LoVo (cell line): ENCODE results near the gene DOCK4.

Source experiments
- DNase-seq: peaks from one replicate; pipeline ENCODE4 v3.0.0-alpha.2; 2016; ENCODE audit warnings: low spot score

The DOCK4 gene

GRCh38 chr7:112050250-112050881 lies 155.8 kb downstream of the DOCK4 start:
- DNase-seq = no peak

- DNase-seq = no peak
These were observed 156.5 kb downstream of the DOCK4 start for GRCh38 chr7:112049555-112050249.

GRCh38 chr7:112047421-112047820 lies 158.8 kb downstream of the DOCK4 start:
- no peak for DNase-seq

GRCh38 chr7:112045222-112045621 lies 161.0 kb downstream of the DOCK4 start:
- DNase-seq = no peak

- no peak for DNase-seq
These were observed 163.6 kb downstream of the DOCK4 start for GRCh38 chr7:112042631-112043030.

GRCh38 chr7:112038353-112038752 lies 167.8 kb downstream of the DOCK4 start:
- no peak for DNase-seq

GRCh38 chr7:112036071-112036470 lies 170.1 kb downstream of the DOCK4 start:
- no peak for DNase-seq

- no peak for DNase-seq
These were observed 174.5 kb downstream of the DOCK4 start for GRCh38 chr7:112031689-112032088.

GRCh38 chr7:112025556-112025955 lies 180.6 kb downstream of the DOCK4 start:
- DNase-seq = no peak

GRCh38 chr7:112023786-112024185 lies 182.4 kb downstream of the DOCK4 start:
- DNase-seq = no peak

- no peak for DNase-seq
These were observed 182.9 kb downstream of the DOCK4 start for GRCh38 chr7:112023282-112023681.

- no peak for DNase-seq
These were observed 184.1 kb downstream of the DOCK4 start for GRCh38 chr7:112022128-112022527.

- no peak for DNase-seq
These were observed 184.7 kb downstream of the DOCK4 start for GRCh38 chr7:112021379-112022044.

GRCh38 chr7:112020800-112021199 lies 185.4 kb downstream of the DOCK4 start:
- DNase-seq = no peak

GRCh38 chr7:112019932-112020331 lies 186.3 kb downstream of the DOCK4 start:
- DNase-seq = no peak

GRCh38 chr7:112018305-112019030 lies 187.7 kb downstream of the DOCK4 start:
- no peak for DNase-seq

- DNase-seq = no peak
These were observed 191.1 kb downstream of the DOCK4 start for GRCh38 chr7:112015146-112015545.

GRCh38 chr7:112014347-112014746 lies 191.9 kb downstream of the DOCK4 start:
- DNase-seq = no peak

GRCh38 chr7:112013274-112013673 lies 192.9 kb downstream of the DOCK4 start:
- no peak for DNase-seq

GRCh38 chr7:112012242-112012641 lies 194.0 kb downstream of the DOCK4 start:
- DNase-seq = no peak

- no peak for DNase-seq
These were observed 195.2 kb downstream of the DOCK4 start for GRCh38 chr7:112010994-112011393.

GRCh38 chr7:112010109-112010508 lies 196.1 kb downstream of the DOCK4 start:
- no peak for DNase-seq

- no peak for DNase-seq
These were observed 197.1 kb downstream of the DOCK4 start for GRCh38 chr7:112009081-112009480.
